ENCODE measurements around the gene CES1.

DNA sequence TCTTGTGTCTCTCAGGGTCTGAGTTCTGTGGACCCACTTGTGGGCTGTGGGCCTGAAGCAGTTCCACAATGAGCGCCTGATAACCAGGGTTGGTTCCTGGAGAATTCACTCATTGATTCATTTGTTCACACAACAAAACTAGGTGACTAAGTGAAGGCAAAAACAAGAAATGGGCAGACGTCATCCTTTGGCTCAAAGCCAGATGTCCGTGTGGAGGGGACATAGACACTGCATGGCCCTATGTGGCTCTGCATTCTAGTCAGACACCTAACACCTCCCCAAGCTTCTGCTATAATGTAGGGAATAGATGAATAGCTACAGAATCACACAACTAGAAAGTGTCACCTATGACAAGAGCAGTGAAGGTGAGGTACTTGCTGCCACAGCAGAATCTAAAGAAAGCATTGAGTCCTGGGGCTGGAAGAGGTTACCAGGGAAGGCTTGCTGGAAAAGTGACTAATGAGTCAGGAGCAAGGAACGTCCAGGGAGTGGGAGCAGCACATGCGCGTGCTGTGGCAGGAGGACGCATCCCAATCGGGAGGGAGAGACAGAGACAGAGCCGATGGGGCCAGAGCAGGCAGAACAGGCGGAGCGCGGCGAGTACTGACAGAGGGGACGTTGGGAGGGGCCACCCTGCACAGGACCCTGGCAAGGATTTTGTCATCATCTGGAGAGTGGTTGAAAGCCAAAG, 58.9 kb downstream of the CES1 start:
- TF ChIP-seq POLR2A (IDR thresholded peaks at IDR 0.05; ENCODE audit: low read depth, low read length) (no peak), POLR2AphosphoS5 (IDR thresholded peaks at IDR 0.05; ENCODE audit: low read depth, low read length) (no peak)
